ENCODE data around the gene OGDHL.

Gene OGDHL

DNA sequence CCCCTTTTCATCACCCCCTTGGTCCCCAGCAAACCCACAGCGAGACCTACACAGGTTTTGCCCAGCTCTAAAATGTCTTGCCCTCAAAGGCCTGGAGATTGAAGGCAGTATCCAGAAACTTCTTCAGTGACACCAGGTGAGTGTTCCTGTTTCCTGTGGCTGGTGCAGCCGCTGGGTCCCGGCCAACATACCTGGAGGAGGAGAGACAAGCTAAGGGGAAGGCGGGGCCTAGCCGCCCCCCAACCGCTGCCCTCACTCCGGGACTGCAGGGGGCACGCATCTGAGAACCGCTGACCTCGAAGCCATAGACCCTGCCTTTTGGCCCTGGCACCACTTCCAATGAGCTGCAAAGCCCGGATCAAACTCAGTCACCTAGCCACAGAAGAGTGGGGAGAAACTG lies 27.0 kb downstream of the OGDHL start:
- no peak overlapping the region for H3K9ac ChIP-seq (ENCODE audit: low read length)
- no peak overlapping the region for H3K14ac ChIP-seq (ENCODE audit: low read length in 2 of 2)
- H3K18ac ChIP-seq (ENCODE audit: low read depth in 1 of 2, low read length in 2 of 2): no peak overlapping the region
- no peak overlapping the region for H3K27ac ChIP-seq (ENCODE audit: low read length, poor library complexity, severe bottlenecking)
- H3K9me3 ChIP-seq (ENCODE audit: control insufficient read depth, low read length): no peaks in the 10 kb centered on the region
- H2BK120ac ChIP-seq (ENCODE audit: low read depth, low read length): no peak overlapping the region
- no peak overlapping the region for H2BK12ac ChIP-seq (ENCODE audit: low read length in 2 of 2)
- peaks cover 0 to 17% of the 10 kb centered on the region in 2 experiments for H3K36me3 ChIP-seq (ENCODE audit: control insufficient read depth in 1 of 2, insufficient read depth in 2 of 2, low read depth in 1 of 2, low read length in 2 of 2)
- H2BK5ac ChIP-seq (ENCODE audit: low read depth, low read length, poor library complexity, severe bottlenecking): no peak overlapping the region
- H4K91ac ChIP-seq (ENCODE audit: low read length): no peak overlapping the region
- H2BK15ac ChIP-seq (ENCODE audit: low read depth, poor library complexity, severe bottlenecking): no peak overlapping the region
- no peak overlapping the region for H4K8ac ChIP-seq (ENCODE audit: low read length)
- 79% methylated on average over 11 of the region's 11 CpGs for WGBS
- peaks cover 0 to 21% of the 10 kb centered on the region in 2 experiments for H3K27me3 ChIP-seq (ENCODE audit: control insufficient read depth in 1 of 2, insufficient read depth in 1 of 2, low read length in 2 of 2)
- no peak overlapping the region for H3K4me3 ChIP-seq (ENCODE audit: insufficient read depth in 1 of 2, low read depth in 1 of 2, low read length in 2 of 2)
- H2AFZ ChIP-seq (ENCODE audit: low read depth, low read length): no peak overlapping the region
- no peak overlapping the region for H3K23ac ChIP-seq (ENCODE audit: low read length in 2 of 2)
- no peaks in the 10 kb centered on the region for H3K79me1 ChIP-seq (replicated peaks; ENCODE audit: low read length, poor library complexity, severe bottlenecking)
- no peak for DNase-seq
- no peak overlapping the region for H3K4me2 ChIP-seq (ENCODE audit: low read length, poor library complexity, severe bottlenecking)
- peaks cover 3% of the 10 kb centered on the region for H3K4me1 ChIP-seq (ENCODE audit: control insufficient read depth, insufficient read depth, low read depth, low read length)
- no peak overlapping the region for H2AK5ac ChIP-seq (ENCODE audit: low read length, severe bottlenecking)
- H3K4ac ChIP-seq (ENCODE audit: low read depth in 1 of 2, low read length in 2 of 2): no peak overlapping the region

DNA sequence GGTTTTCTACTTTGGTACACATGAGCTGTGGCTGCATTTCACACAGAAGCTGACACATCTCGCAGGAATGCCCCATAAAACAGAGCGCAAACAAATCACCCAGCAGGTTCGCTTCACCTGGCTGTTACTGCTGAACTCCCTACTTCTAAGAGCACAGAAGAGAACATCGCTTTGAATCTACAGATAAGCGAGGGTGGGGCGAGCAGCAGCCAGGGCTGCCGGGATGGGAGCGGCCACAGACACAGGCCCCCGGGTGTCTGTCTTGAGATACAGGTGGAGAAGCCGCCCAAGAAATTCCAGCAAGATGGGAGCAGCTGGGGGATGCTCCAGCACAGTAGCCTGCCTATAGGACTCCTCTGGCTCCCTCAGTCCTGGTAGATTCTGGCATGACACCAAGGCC lies 27.4 kb downstream of the OGDHL start:
- Histone ChIP-seq H2AFZ (ENCODE audit: low read depth, low read length) (no peak overlapping the region), H3K27ac (ENCODE audit: low read length, poor library complexity, severe bottlenecking) (no peak overlapping the region), H4K91ac (ENCODE audit: low read length) (no peak overlapping the region), H3K36me3 (ENCODE audit: control insufficient read depth in 1 of 2, insufficient read depth in 2 of 2, low read depth in 1 of 2, low read length in 2 of 2) (peaks cover 0 to 17% of the 10 kb centered on the region in 2 experiments), H3K23ac (ENCODE audit: low read length in 2 of 2) (no peak overlapping the region), H2BK15ac (ENCODE audit: low read depth, poor library complexity, severe bottlenecking) (no peak overlapping the region), H2BK12ac (ENCODE audit: low read length in 2 of 2) (no peak overlapping the region), H3K4me3 (ENCODE audit: insufficient read depth in 1 of 2, low read depth in 1 of 2, low read length in 2 of 2) (no peak overlapping the region), H4K8ac (ENCODE audit: low read length) (no peak overlapping the region), H3K4me2 (ENCODE audit: low read length, poor library complexity, severe bottlenecking) (no peak overlapping the region), H2AK5ac (ENCODE audit: low read length, severe bottlenecking) (no peak overlapping the region), H3K4me1 (ENCODE audit: control insufficient read depth, insufficient read depth, low read depth, low read length) (peaks cover 3% of the 10 kb centered on the region), H3K79me1 (replicated peaks; ENCODE audit: low read length, poor library complexity, severe bottlenecking) (no peaks in the 10 kb centered on the region), H2BK5ac (ENCODE audit: low read depth, low read length, poor library complexity, severe bottlenecking) (no peak overlapping the region), H3K9me3 (ENCODE audit: control insufficient read depth, low read length) (no peaks in the 10 kb centered on the region), H3K27me3 (ENCODE audit: control insufficient read depth in 1 of 2, insufficient read depth in 1 of 2, low read length in 2 of 2) (peaks cover 0 to 16% of the 10 kb centered on the region in 2 experiments), H3K14ac (ENCODE audit: low read length in 2 of 2) (no peak overlapping the region), H3K18ac (ENCODE audit: low read depth in 1 of 2, low read length in 2 of 2) (no peak overlapping the region), H3K9ac (ENCODE audit: low read length) (no peak overlapping the region), H3K4ac (ENCODE audit: low read depth in 1 of 2, low read length in 2 of 2) (no peak overlapping the region), H2BK120ac (ENCODE audit: low read depth, low read length) (no peak overlapping the region)
- no peak for DNase-seq
- 80% methylated on average over 10 of the region's 10 CpGs for WGBS

DNA sequence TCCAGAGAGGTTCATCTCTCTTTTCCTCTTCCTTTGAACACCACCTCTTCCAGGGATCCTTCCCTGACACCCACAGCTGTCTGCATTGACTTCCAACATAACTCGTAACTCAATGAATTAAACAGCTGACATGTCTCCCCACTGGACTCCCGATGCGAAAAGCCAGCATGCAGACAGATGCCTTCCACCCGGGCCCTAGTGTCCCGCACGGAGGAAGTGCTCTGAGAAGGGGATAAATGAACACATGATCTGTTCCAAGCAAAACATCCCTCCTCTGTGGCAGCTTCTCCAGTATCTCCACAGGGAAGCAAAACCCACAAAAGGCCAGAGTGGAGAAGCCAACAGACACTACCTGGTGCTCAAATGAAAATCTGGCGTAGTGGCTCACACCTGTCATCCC lies 28.3 kb downstream of the OGDHL start:
- Histone ChIP-seq H3K9me3 (ENCODE audit: control insufficient read depth, low read length) (no peaks in the 10 kb centered on the region), H2BK12ac (ENCODE audit: low read length in 2 of 2) (no peak overlapping the region), H3K27me3 (ENCODE audit: control insufficient read depth in 1 of 2, insufficient read depth in 1 of 2, low read length in 2 of 2) (peaks cover 0 to 8% of the 10 kb centered on the region in 2 experiments), H3K14ac (ENCODE audit: low read length in 2 of 2) (no peak overlapping the region), H3K36me3 (ENCODE audit: control insufficient read depth in 1 of 2, insufficient read depth in 2 of 2, low read depth in 1 of 2, low read length in 2 of 2) (peaks cover 0 to 17% of the 10 kb centered on the region in 2 experiments), H2BK15ac (ENCODE audit: low read depth, poor library complexity, severe bottlenecking) (no peak overlapping the region), H3K4me1 (ENCODE audit: control insufficient read depth, insufficient read depth, low read depth, low read length) (peaks cover 3% of the 10 kb centered on the region), H3K79me1 (replicated peaks; ENCODE audit: low read length, poor library complexity, severe bottlenecking) (no peaks in the 10 kb centered on the region), H3K9ac (ENCODE audit: low read length) (no peak overlapping the region), H4K8ac (ENCODE audit: low read length) (no peak overlapping the region), H4K91ac (ENCODE audit: low read length) (no peak overlapping the region), H2AFZ (ENCODE audit: low read depth, low read length) (no peak overlapping the region), H2BK120ac (ENCODE audit: low read depth, low read length) (no peak overlapping the region), H3K23ac (ENCODE audit: low read length in 2 of 2) (no peak overlapping the region), H3K4me3 (ENCODE audit: insufficient read depth in 1 of 2, low read depth in 1 of 2, low read length in 2 of 2) (no peak overlapping the region), H3K27ac (ENCODE audit: low read length, poor library complexity, severe bottlenecking) (no peak overlapping the region), H2BK5ac (ENCODE audit: low read depth, low read length, poor library complexity, severe bottlenecking) (no peak overlapping the region), H3K4me2 (ENCODE audit: low read length, poor library complexity, severe bottlenecking) (no peak overlapping the region), H3K18ac (ENCODE audit: low read depth in 1 of 2, low read length in 2 of 2) (no peak overlapping the region), H2AK5ac (ENCODE audit: low read length, severe bottlenecking) (no peak overlapping the region), H3K4ac (ENCODE audit: low read depth in 1 of 2, low read length in 2 of 2) (no peak overlapping the region)
- no peak for DNase-seq
- 86% methylated on average over 7 of the region's 7 CpGs for WGBS

DNA sequence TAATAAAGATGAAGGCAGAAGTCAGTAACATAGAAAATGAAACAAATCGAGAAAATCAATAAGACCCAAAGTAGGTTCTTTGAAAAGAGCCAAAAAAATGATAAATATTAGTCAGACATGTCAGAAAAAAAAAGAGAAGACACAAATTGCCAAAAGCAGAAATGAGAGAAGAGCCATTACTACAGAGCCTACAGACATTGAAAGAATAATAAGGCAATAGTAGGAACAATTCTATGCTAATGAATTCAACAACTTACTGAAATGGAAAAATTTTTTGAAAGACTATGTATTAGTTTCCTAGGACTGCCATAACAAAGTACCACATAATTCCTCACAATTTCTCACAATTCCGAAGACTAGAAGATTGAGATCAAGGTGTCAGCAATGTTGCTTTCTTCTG lies 35.5 kb downstream of the OGDHL start:
- no peak overlapping the region for H2AFZ ChIP-seq (ENCODE audit: low read depth, low read length)
- H3K27ac ChIP-seq (ENCODE audit: low read length, poor library complexity, severe bottlenecking): no peak overlapping the region

More for the DNA sequence above, 35.5 kb downstream of the OGDHL start:
- no peak overlapping the region for H4K91ac ChIP-seq (ENCODE audit: low read length)
- H2AK5ac ChIP-seq (ENCODE audit: low read length, severe bottlenecking): no peak overlapping the region
- H4K8ac ChIP-seq (ENCODE audit: low read length): no peak overlapping the region
- H3K4me2 ChIP-seq (ENCODE audit: low read length, poor library complexity, severe bottlenecking): no peak overlapping the region
- H2BK12ac ChIP-seq (ENCODE audit: low read length in 2 of 2): no peak overlapping the region
- H2BK15ac ChIP-seq (ENCODE audit: low read depth, poor library complexity, severe bottlenecking): no peak overlapping the region
- no peaks in the 10 kb centered on the region for H3K36me3 ChIP-seq (ENCODE audit: control insufficient read depth in 1 of 2, insufficient read depth in 2 of 2, low read depth in 1 of 2, low read length in 2 of 2)
- H3K79me1 ChIP-seq (replicated peaks; ENCODE audit: low read length, poor library complexity, severe bottlenecking): no peaks in the 10 kb centered on the region
- H2BK5ac ChIP-seq (ENCODE audit: low read depth, low read length, poor library complexity, severe bottlenecking): no peak overlapping the region
- H3K4ac ChIP-seq (ENCODE audit: low read depth in 1 of 2, low read length in 2 of 2): no peak overlapping the region
- no peak overlapping the region for H3K9ac ChIP-seq (ENCODE audit: low read length)
- DNase-seq: no peak
- peaks cover 18% of the 10 kb centered on the region for H3K9me3 ChIP-seq (ENCODE audit: control insufficient read depth, low read length)
- H3K4me3 ChIP-seq (ENCODE audit: insufficient read depth in 1 of 2, low read depth in 1 of 2, low read length in 2 of 2): no peak overlapping the region
- no peak overlapping the region for H2BK120ac ChIP-seq (ENCODE audit: low read depth, low read length)
- no peaks in the 10 kb centered on the region for H3K4me1 ChIP-seq (ENCODE audit: control insufficient read depth, insufficient read depth, low read depth, low read length)
- no peak overlapping the region for H3K23ac ChIP-seq (ENCODE audit: low read length in 2 of 2)
- no peak overlapping the region for H3K18ac ChIP-seq (ENCODE audit: low read depth in 1 of 2, low read length in 2 of 2)
- 53% methylated on average over 1 of the region's 2 CpGs for WGBS
- peaks cover 0 to under 1% of the 10 kb centered on the region in 2 experiments for H3K27me3 ChIP-seq (ENCODE audit: control insufficient read depth in 1 of 2, insufficient read depth in 1 of 2, low read length in 2 of 2)
- H3K14ac ChIP-seq (ENCODE audit: low read length in 2 of 2): no peak overlapping the region

Data from mesenchymal stem cell (in vitro differentiated cells and primary cell).